ENCODE measurements around the gene SLC41A1. TPM values are rescaled to one million over a fixed set of nuclear protein-coding genes. Genes with fewer than 3 reads are reported as not detected.

The SLC41A1 gene
- polyA plus RNA-seq, 1 of the 3 experiments (the other 2 are of a cell fraction): 18.3 TPM

DNA sequence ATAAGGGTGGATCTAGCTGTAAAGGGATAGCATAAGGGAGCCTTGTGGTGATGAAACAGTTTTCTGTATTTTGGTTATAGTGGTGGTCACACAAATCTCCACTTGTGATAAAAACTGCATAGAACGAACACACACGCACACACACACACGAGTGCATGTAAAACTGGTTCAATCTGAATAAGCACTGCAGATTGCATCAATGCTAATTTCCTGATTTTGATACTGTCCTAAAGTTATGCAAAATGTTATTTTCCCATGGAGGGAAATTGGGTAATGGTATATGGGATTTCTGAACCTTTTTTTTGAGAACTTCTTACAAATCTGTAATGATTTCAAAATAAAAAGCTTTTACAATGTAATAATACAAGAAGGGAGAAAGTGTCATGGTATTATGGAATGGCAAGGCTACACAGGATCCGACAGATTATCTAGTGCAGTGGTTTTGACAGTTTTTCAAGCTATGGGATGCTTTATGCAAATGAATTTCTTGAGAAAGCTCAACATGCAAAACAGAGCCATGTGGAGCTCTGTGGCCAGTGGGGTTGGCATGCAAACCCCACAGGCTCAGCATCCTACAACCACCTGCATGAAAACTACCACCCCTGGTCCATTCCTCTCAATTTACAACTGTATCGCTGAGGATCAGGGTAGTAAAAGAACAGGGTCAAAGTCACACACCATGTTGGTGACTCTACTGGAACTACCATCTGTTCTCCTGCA lies 18.8 kb downstream of the SLC41A1 start:
- WGBS (ENCODE audit: low lambda C conversion rate): 76% methylated on average over 5 of the region's 5 CpGs
- Histone ChIP-seq H3K36me3 (replicated peaks in 1 of 2; ENCODE audit: control insufficient read depth in 1 of 2, insufficient read depth in 2 of 2, low read length in 1 of 2) (peaks cover 4 to 61% of the 10 kb centered on the region in 2 experiments), H3K4me3 (ENCODE audit: low read depth in 2 of 2, low read length in 1 of 2) (no peak overlapping the region), H3K9me2 (no peaks in the 10 kb centered on the region), H3K27me3 (ENCODE audit: insufficient read depth) (no peaks in the 10 kb centered on the region), H3K4me2 (no peak overlapping the region), H3K9ac (no peak overlapping the region), H3K27ac (ENCODE audit: low read depth in 2 of 2, low read length in 1 of 2) (no peak overlapping the region), H4K20me1 (ENCODE audit: insufficient read depth) (no peaks in the 10 kb centered on the region), H3K4me1 (ENCODE audit: control insufficient read depth in 1 of 2, insufficient read depth in 2 of 2, low read depth in 1 of 2, low read length in 1 of 2) (peaks cover 0 to 3% of the 10 kb centered on the region in 2 experiments; a peak in 1 of 4 replicates), H3K9me3 (no peaks in the 10 kb centered on the region), H3F3A (replicated peaks; ENCODE audit: insufficient read depth) (peaks cover 4% of the 10 kb centered on the region), H3K79me2 (ENCODE audit: insufficient read depth) (no peaks in the 10 kb centered on the region), H2AFZ (ENCODE audit: low read depth) (no peak overlapping the region)
- TF ChIP-seq MEF2A (IDR thresholded peaks at IDR 0.05; ENCODE audit: borderline replicate concordance, low read depth) (no peak), REST (IDR thresholded peaks at IDR 0.05; ENCODE audit: low read depth, low read length) (no peak), POLR2AphosphoS5 (IDR thresholded peaks at IDR 0.05; ENCODE audit: low read depth, low read length) (no peak), CTCF (IDR thresholded peaks at IDR 0.05) (no peak), FOXM1 (IDR thresholded peaks at IDR 0.05; ENCODE audit: low read depth) (no peak), RFX5 (IDR thresholded peaks at IDR 0.05; ENCODE audit: low read length) (no peak), RXRA (IDR thresholded peaks at IDR 0.05; ENCODE audit: borderline replicate concordance, low read depth) (no peak), GABPA (IDR thresholded peaks at IDR 0.05; ENCODE audit: low read depth) (no peak), SIN3A (IDR thresholded peaks at IDR 0.05; ENCODE audit: borderline replicate concordance, low read depth, low read length) (no peak), RCOR1 (IDR thresholded peaks at IDR 0.05; ENCODE audit: low read length) (no peak), CHD2 (IDR thresholded peaks at IDR 0.05; ENCODE audit: low read length, partially characterized antibody) (no peak), FOSL2 (IDR thresholded peaks at IDR 0.05; ENCODE audit: borderline replicate concordance, low read depth) (no peak), RAD21 (IDR thresholded peaks at IDR 0.05; ENCODE audit: low read length) (no peak), MAX (IDR thresholded peaks at IDR 0.05; ENCODE audit: low read depth) (no peak), MXI1 (IDR thresholded peaks at IDR 0.05; ENCODE audit: low read depth, low read length) (no peak)
- TF ChIP-seq, protein P1, sequence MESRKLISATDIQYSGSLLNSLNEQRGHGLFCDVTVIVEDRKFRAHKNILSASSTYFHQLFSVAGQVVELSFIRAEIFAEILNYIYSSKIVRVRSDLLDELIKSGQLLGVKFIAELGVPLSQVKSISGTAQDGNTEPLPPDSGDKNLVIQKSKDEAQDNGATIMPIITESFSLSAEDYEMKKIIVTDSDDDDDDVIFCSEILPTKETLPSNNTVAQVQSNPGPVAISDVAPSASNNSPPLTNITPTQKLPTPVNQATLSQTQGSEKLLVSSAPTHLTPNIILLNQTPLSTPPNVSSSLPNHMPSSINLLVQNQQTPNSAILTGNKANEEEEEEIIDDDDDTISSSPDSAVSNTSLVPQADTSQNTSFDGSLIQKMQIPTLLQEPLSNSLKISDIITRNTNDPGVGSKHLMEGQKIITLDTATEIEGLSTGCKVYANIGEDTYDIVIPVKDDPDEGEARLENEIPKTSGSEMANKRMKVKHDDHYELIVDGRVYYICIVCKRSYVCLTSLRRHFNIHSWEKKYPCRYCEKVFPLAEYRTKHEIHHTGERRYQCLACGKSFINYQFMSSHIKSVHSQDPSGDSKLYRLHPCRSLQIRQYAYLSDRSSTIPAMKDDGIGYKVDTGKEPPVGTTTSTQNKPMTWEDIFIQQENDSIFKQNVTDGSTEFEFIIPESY (IDR thresholded peaks at IDR 0.05; ENCODE audit: borderline replicate concordance, low read depth): no peak
- TF ChIP-seq, protein P2, sequence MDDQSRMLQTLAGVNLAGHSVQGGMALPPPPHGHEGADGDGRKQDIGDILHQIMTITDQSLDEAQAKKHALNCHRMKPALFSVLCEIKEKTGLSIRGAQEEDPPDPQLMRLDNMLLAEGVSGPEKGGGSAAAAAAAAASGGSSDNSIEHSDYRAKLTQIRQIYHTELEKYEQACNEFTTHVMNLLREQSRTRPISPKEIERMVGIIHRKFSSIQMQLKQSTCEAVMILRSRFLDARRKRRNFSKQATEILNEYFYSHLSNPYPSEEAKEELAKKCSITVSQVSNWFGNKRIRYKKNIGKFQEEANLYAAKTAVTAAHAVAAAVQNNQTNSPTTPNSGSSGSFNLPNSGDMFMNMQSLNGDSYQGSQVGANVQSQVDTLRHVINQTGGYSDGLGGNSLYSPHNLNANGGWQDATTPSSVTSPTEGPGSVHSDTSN (IDR thresholded peaks at IDR 0.05): no peak
- TF ChIP-seq, protein P3, sequence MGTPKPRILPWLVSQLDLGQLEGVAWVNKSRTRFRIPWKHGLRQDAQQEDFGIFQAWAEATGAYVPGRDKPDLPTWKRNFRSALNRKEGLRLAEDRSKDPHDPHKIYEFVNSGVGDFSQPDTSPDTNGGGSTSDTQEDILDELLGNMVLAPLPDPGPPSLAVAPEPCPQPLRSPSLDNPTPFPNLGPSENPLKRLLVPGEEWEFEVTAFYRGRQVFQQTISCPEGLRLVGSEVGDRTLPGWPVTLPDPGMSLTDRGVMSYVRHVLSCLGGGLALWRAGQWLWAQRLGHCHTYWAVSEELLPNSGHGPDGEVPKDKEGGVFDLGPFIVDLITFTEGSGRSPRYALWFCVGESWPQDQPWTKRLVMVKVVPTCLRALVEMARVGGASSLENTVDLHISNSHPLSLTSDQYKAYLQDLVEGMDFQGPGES (IDR thresholded peaks at IDR 0.05; ENCODE audit: low read depth, low read length): no peak
- DNase-seq: no peak
- CTCF ChIA-PET: interaction anchor here (1.1 to 11.9 kb wide), 8 partner anchors 11 to 187 kb away, joined by 4 to 366 read pairs (median 18); partner anchors contain the start of gene RAB29
- POLR2A ChIA-PET: no interaction called here

Measured in SK-N-SH (cell line).